Small intestine (tissue), 7 donors: ENCODE data around the gene EAF2. TPM values are rescaled to one million over a fixed set of nuclear protein-coding genes. Genes with fewer than 3 reads are reported as not detected.
A peak's percentile ranks its signal among the peaks of the same experiment; 100 is the strongest.

Source experiments
- DNase-seq, 2 donors: peaks; one replicate each; pipeline versions ENCODE4 v3.0.0 to v3.0.0-alpha.2; 2013
- FAIRE-seq: peaks from 2 replicates; lab custom pipeline; 2012; peaks lifted over from hg19 to GRCh38; lab: Jason Lieb, UNC
- H3K27ac ChIP-seq, 3 donors: one replicate each; pipeline ENCODE4 v1.5.1; 2013; ENCODE audit warnings: low read length in 2 of 3, mild to moderate bottlenecking in 2 of 3, control low read depth in 1 of 3, inconsistent platforms in 1 of 3, low read depth in 1 of 3, moderate library complexity in 1 of 3
- H3K27me3 ChIP-seq, 3 donors: one replicate each; pipeline ENCODE4 v1.6.1; 2013; ENCODE audit warnings: low read length in 3 of 3, inconsistent platforms in 1 of 3; ENCODE audit not compliant: control insufficient read depth in 3 of 3, insufficient read depth in 3 of 3
- H3K36me3 ChIP-seq, 3 donors: one replicate each; pipeline ENCODE4 v1.6.1; 2013; ENCODE audit warnings: low read length in 3 of 3, inconsistent platforms in 1 of 3, low read depth in 1 of 3, mild to moderate bottlenecking in 1 of 3, moderate library complexity in 1 of 3; ENCODE audit not compliant: control insufficient read depth in 3 of 3, insufficient read depth in 2 of 3
- H3K4me1 ChIP-seq, 3 donors: one replicate each; pipeline ENCODE4 v1.6.1; 2013; ENCODE audit warnings: low read length in 2 of 3, inconsistent platforms in 1 of 3, low read depth in 1 of 3, mild to moderate bottlenecking in 1 of 3, moderate library complexity in 1 of 3; ENCODE audit not compliant: control insufficient read depth in 3 of 3, insufficient read depth in 2 of 3
- H3K4me3 ChIP-seq, 3 donors: one replicate each; pipeline ENCODE4 v1.5.1; 2013; ENCODE audit warnings: low read length in 3 of 3, control low read depth in 1 of 3, inconsistent platforms in 1 of 3, low read depth in 1 of 3, mild to moderate bottlenecking in 1 of 3, moderate library complexity in 1 of 3
- H3K9me3 ChIP-seq, 2 donors: one replicate each; pipeline ENCODE4 v1.6.1; 2013; ENCODE audit warnings: low read depth in 1 of 2, low read length in 1 of 2; ENCODE audit not compliant: control insufficient read depth in 2 of 2, insufficient read depth in 1 of 2
- WGBS, 3 donors: extraction: QIAGEN DNeasy Blood & Tissue Kit; methylation state at CpG; one replicate each; pipeline ENCODE4 v1.1.7; 2013; 5-methylcytosine and 5-hydroxymethylcytosine counted together
- polyA plus RNA-seq, 4 donors: library from polyadenylated mRNA; stranded (reverse) in 3 of 4; unstranded in 1 of 4; fragments of 200-250 nt in 3 of 4; fragments of 120-200 nt in 1 of 4; gene quantifications; one replicate each; pipeline versions ENCODE4 v1.2.1 to v1.2.3, GENCODE V29; 2013
- donor health status: healthy with polysubstance abuse.
- donor health status: control.
- donor health status: control.
- donor health status: Bipolar disorder and iron deficiency.
- donor health status: healthy.

Gene EAF2
- polyA plus RNA-seq, 4 donors: 4.9 to 18.1 (median 6.9) TPM

- no peak for FAIRE-seq
- no peak for DNase-seq
Observed at GRCh38 chr3:121896823-121897222, 61.8 kb downstream of the EAF2 start.

GRCh38 chr3:121897296-121897695, 62.3 kb downstream of the EAF2 start:
- no peak for FAIRE-seq
- no peaks in the 10 kb centered on the region for H3K9me3 ChIP-seq
- H3K27me3 ChIP-seq: no peaks in the 10 kb centered on the region
- 92 to 99% (median 97%) methylated on average over 3 of the region's 3 CpGs for WGBS, 3 donors
- H3K4me3 ChIP-seq: no peak overlapping the region
- no peak overlapping the region for H3K27ac ChIP-seq
- DNase-seq: no peak
- H3K4me1 ChIP-seq: no peaks in the 10 kb centered on the region
- H3K36me3 ChIP-seq: no peaks in the 10 kb centered on the region

More at GRCh38 chr3:121896823-121897222, 61.8 kb downstream of the EAF2 start:
- Histone ChIP-seq H3K4me3 (no peak overlapping the region), H3K27ac (no peak overlapping the region), H3K9me3 (no peaks in the 10 kb centered on the region), H3K27me3 (no peaks in the 10 kb centered on the region), H3K4me1 (no peaks in the 10 kb centered on the region), H3K36me3 (no peaks in the 10 kb centered on the region)

DNA sequence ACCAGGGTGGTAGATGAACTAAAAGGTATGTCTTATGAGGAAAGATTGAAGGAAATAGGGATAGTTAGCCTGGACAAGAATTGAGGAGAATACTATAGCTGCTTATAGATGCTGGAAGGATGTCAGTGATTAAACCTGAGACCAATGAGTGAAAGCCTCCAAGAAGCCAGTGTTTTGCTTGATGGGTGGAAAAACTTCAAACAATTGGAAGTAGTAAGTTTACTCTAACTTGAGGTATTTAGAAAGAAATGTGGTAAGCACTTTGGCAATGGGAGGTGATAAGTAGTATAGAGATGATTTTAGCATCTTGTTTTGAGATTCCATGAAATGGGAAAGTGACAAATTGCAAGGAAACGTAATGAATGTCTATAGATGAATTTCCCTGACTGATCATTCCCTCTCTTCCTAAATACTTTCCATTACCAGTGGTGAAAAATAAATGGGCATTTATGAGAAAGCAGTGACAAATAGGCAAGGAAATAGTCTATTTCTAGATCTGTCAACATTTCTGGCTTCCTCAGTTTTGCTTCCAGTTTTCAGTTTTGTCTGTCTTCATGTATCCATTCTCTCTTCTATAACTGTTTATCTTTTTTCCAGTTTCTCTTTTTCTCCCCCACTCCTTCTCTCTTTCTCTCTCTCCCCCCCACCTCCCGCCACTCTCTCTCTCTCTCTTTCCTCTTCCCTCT, 78.4 kb downstream of the EAF2 start:
- 34 to 89% (median 86%) methylated on average over 2 of the region's 2 CpGs for WGBS, 3 donors
- FAIRE-seq (no peak), DNase-seq (no peak)
- no peaks in the 10 kb centered on the region for H3K36me3 ChIP-seq
- no peaks in the 10 kb centered on the region for H3K4me1 ChIP-seq
- H3K27ac ChIP-seq: no peak overlapping the region
- no peaks in the 10 kb centered on the region for H3K27me3 ChIP-seq
- H3K9me3 ChIP-seq: no peaks in the 10 kb centered on the region
- H3K4me3 ChIP-seq: no peak overlapping the region

- Histone ChIP-seq H3K9me3 (no peaks in the 10 kb centered on the region), H3K27me3 (no peaks in the 10 kb centered on the region), H3K36me3 (no peaks in the 10 kb centered on the region), H3K27ac (no peak overlapping the region), H3K4me1 (no peaks in the 10 kb centered on the region), H3K4me3 (no peak overlapping the region)
- WGBS, 3 donors: 69 to 92% (median 88%) methylated on average over 12 of the region's 12 CpGs
- DNase-seq (no peak), FAIRE-seq (no peak)
Observed at GRCh38 chr3:121914081-121914998, 79.3 kb downstream of the EAF2 start.

- Histone ChIP-seq H3K36me3 (no peaks in the 10 kb centered on the region), H3K9me3 (no peaks in the 10 kb centered on the region), H3K27me3 (no peaks in the 10 kb centered on the region), H3K4me3 (no peak overlapping the region), H3K4me1 (no peaks in the 10 kb centered on the region), H3K27ac (no peak overlapping the region)
- DNase-seq (peak in 1 of 2 donors; percentile 7), FAIRE-seq (no peak)
Observed at GRCh38 chr3:121916189-121916588, 81.2 kb downstream of the EAF2 start.

- H3K9me3 ChIP-seq: no peaks in the 10 kb centered on the region
- H3K27me3 ChIP-seq: no peaks in the 10 kb centered on the region
- FAIRE-seq (no peak), DNase-seq (no peak)
- H3K4me3 ChIP-seq: no peak overlapping the region
- no peaks in the 10 kb centered on the region for H3K36me3 ChIP-seq
- H3K4me1 ChIP-seq: no peaks in the 10 kb centered on the region
- WGBS, 3 donors: 87 to 95% (median 94%) methylated on average over 19 of the region's 19 CpGs
- no peak overlapping the region for H3K27ac ChIP-seq
Observed at GRCh38 chr3:121918779-121919483, 83.9 kb downstream of the EAF2 start.

DNA sequence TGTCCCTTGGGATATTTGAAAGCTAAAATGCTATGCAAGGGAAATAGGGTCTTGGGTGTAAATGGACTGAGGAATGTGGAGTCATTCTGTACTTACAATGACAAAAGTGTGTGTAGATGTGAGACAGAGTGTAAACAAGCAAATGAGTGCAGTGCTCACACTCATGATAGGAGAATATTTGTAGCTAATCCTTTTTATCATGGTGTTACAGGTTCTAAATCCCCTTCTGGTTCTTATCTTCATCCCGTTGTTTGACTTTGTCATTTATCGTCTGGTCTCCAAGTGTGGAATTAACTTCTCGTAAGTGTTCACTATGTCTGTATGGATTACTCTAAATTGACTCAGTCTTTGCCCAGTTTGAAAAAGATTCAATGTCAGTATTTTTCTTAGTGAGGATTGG, 89.7 kb downstream of the EAF2 start:
- Histone ChIP-seq H3K4me1 (peaks cover 0 to 3% (median 0%) of the 10 kb centered on the region in 3 donors), H3K4me3 (no peak overlapping the region), H3K27ac (no peak overlapping the region), H3K36me3 (peaks cover 0 to 2% (median 0%) of the 10 kb centered on the region in 3 donors), H3K9me3 (peaks cover 0 to 4% of the 10 kb centered on the region in 2 donors), H3K27me3 (no peaks in the 10 kb centered on the region)
- 18 to 56% (median 36%) methylated on average over 3 of the region's 3 CpGs for WGBS, 3 donors
- FAIRE-seq (no peak), DNase-seq (no peak)

GRCh38 chr3:121926380-121926779, 91.4 kb downstream of the EAF2 start:
- 0 to 100% (median 88%) methylated on average over 1 of the region's 1 CpG for WGBS, 3 donors
- FAIRE-seq: no peak

More at GRCh38 chr3:121926380-121926779, 91.4 kb downstream of the EAF2 start:
- no peak for DNase-seq
- peaks cover 0 to 3% (median 0%) of the 10 kb centered on the region in 3 donors for H3K4me1 ChIP-seq
- H3K9me3 ChIP-seq: peaks cover 0 to 4% of the 10 kb centered on the region in 2 donors
- H3K27me3 ChIP-seq: no peaks in the 10 kb centered on the region
- no peak overlapping the region for H3K4me3 ChIP-seq
- H3K36me3 ChIP-seq: peaks cover 0 to 2% (median 0%) of the 10 kb centered on the region in 3 donors
- no peak overlapping the region for H3K27ac ChIP-seq
